GM23248 (cell line): ENCODE data around the gene HAPSTR1.

Experiments used
- EZH2 ChIP-seq: fragments of 200-600 bp; sonication (generic); IDR thresholded peaks from 2 replicates; pipeline ENCODE4 v1.6.1; 2018; ENCODE audit warnings: antibody characterized with exemption, mild to moderate bottlenecking; ENCODE audit not compliant: insufficient read depth, poor library complexity, severe bottlenecking
- EZH2phosphoT487 ChIP-seq: fragments of 200-600 bp; sonication (generic); IDR thresholded peaks from 2 replicates; pipeline ENCODE4 v1.6.1; 2018; ENCODE audit warnings: antibody characterized with exemption, moderate library complexity, mild to moderate bottlenecking, low read depth; ENCODE audit not compliant: insufficient read depth

GRCh38 chr16:9047689-9048301, 43.6 kb upstream of the HAPSTR1 start:
- no peak for TF ChIP-seq EZH2
- no peak for TF ChIP-seq EZH2phosphoT487
